Endothelial cell of umbilical vein (primary cell): ENCODE results near the gene PPFIBP2. TPM values are rescaled to one million over a fixed set of nuclear protein-coding genes. Genes with fewer than 3 reads are reported as not detected.

Experiments used
- BruUV-seq: library from RNA; stranded (reverse); fragments of 400-500 nt; replicated peaks from 2 replicates; lab custom pipeline; 2021; lab: Mats Ljungman, UMichigan
- CTCF ChIA-PET: fragments of 300-600, 350-600 bp; sonication (Branson Sonifier 250); formaldehyde crosslinking; loops from one replicate; lab custom pipeline; 2021; ENCODE audit warnings: antibody characterized with exemption, inconsistent platforms; lab: Charles Lee
- POLR2A ChIA-PET: fragments of 300-600, 350-600 bp; sonication (Branson Sonifier 250); formaldehyde crosslinking; loops from one replicate; lab custom pipeline; 2021; ENCODE audit warnings: antibody characterized with exemption, inconsistent platforms; lab: Charles Lee
- DNase-seq: peaks from one replicate; pipeline ENCODE4 v3.0.0-alpha.2; 2011; ENCODE audit warnings: low read depth, low spot score
- FAIRE-seq: peaks from 2 replicates; lab custom pipeline; 2011; peaks lifted over from hg19 to GRCh38; lab: Jason Lieb, UNC
- H2AFZ ChIP-seq: 2 replicates; pipeline ENCODE4 v1.6.0; 2012; ENCODE audit warnings: low read depth, low read length, control low read depth, inconsistent platforms
- H3K27ac ChIP-seq: 2 replicates; pipeline ENCODE4 v1.5.1; 2011; ENCODE audit warnings: low read depth, mild to moderate bottlenecking, control low read depth, low read length, moderate library complexity; ENCODE audit not compliant: insufficient read depth
- H3K27me3 ChIP-seq, 2 experiments: 2 replicates each; pipeline versions ENCODE4 v1.6.0 to v1.6.1; 2011; ENCODE audit warnings: low read length in 2 of 2, mixed read lengths in 1 of 2; ENCODE audit not compliant: control insufficient read depth in 2 of 2, insufficient read depth in 2 of 2
- H3K36me3 ChIP-seq, 2 experiments: 2 replicates in 1 of 2; 3 replicates in 1 of 2; pipeline ENCODE4 v1.5.1; 2011; ENCODE audit warnings: low read length in 2 of 2, mild to moderate bottlenecking in 1 of 2, moderate library complexity in 1 of 2; ENCODE audit not compliant: control insufficient read depth in 2 of 2, insufficient read depth in 2 of 2; ENCODE audit errors: extremely low read depth in 1 of 2
- H3K4me1 ChIP-seq: 3 replicates; pipeline ENCODE4 v1.5.1; 2011; ENCODE audit warnings: mild to moderate bottlenecking, low read length; ENCODE audit not compliant: control insufficient read depth, insufficient read depth; ENCODE audit errors: extremely low read depth
- H3K4me2 ChIP-seq: 2 replicates; pipeline ENCODE4 v1.6.1; 2011; ENCODE audit warnings: low read length, control low read depth, mixed read lengths; ENCODE audit not compliant: insufficient read depth
- H3K4me3 ChIP-seq, 3 experiments: fragments of 200-600 bp in 1 of 3; sonication (generic), shearing (Covaris generic) in 1 of 3; replicated peaks in 1 of 3; 2 replicates each; pipeline ENCODE4 v1.5.1; 2011 to 2016; ENCODE audit warnings: control low read depth in 3 of 3, low read length in 3 of 3, mild to moderate bottlenecking in 2 of 3, inconsistent platforms in 1 of 3, low read depth in 1 of 3, moderate library complexity in 1 of 3; ENCODE audit not compliant: insufficient read depth in 1 of 3
- H3K79me2 ChIP-seq: 2 replicates; pipeline ENCODE4 v1.6.0; 2012; ENCODE audit warnings: low read length, inconsistent platforms; ENCODE audit not compliant: control insufficient read depth, insufficient read depth
- H3K9ac ChIP-seq: replicated peaks from 2 replicates; pipeline ENCODE3; 2011; ENCODE audit warnings: low read length, control low read depth; ENCODE audit not compliant: insufficient read depth; ENCODE audit errors: extremely low read depth
- H3K9me1 ChIP-seq: replicated peaks from 3 replicates; pipeline ENCODE4 v1.6.0; 2011; ENCODE audit warnings: mild to moderate bottlenecking, low read length; ENCODE audit not compliant: control insufficient read depth, insufficient read depth; ENCODE audit errors: extremely low read depth
- H3K9me3 ChIP-seq: replicated peaks from 2 replicates; pipeline ENCODE4 v1.5.1; 2012; ENCODE audit warnings: low read length, inconsistent platforms; ENCODE audit not compliant: control insufficient read depth, insufficient read depth
- H4K20me1 ChIP-seq: replicated peaks from 2 replicates; pipeline ENCODE3; 2011; ENCODE audit warnings: mild to moderate bottlenecking, low read length; ENCODE audit not compliant: control insufficient read depth, insufficient read depth; ENCODE audit errors: extremely low read depth
- EZH2 ChIP-seq: IDR thresholded peaks from 2 replicates; pipeline ENCODE4 v1.6.1; 2012; ENCODE audit warnings: borderline replicate concordance, low read depth, mild to moderate bottlenecking, moderate library complexity, low read length, inconsistent platforms; ENCODE audit not compliant: severe bottlenecking
- FOS ChIP-seq: IDR thresholded peaks from 2 replicates; pipeline ENCODE4 v1.6.1; 2011; ENCODE audit warnings: mild to moderate bottlenecking, low read length, moderate library complexity, borderline replicate concordance; ENCODE audit not compliant: insufficient read depth
- GATA2 ChIP-seq: IDR thresholded peaks from 2 replicates; pipeline ENCODE4 v1.7.0; 2011; ENCODE audit warnings: low read depth, mild to moderate bottlenecking, moderate library complexity, mixed read lengths, low read length; ENCODE audit not compliant: insufficient read length, insufficient read depth
- JUN ChIP-seq: IDR thresholded peaks from 2 replicates; pipeline ENCODE4 v1.6.1; 2011; ENCODE audit warnings: borderline replicate concordance, low read depth; ENCODE audit not compliant: insufficient read length, insufficient read depth
- MAX ChIP-seq: IDR thresholded peaks from 2 replicates; pipeline ENCODE4 v1.6.1; 2011; ENCODE audit not compliant: insufficient read depth, insufficient read length
- MYC ChIP-seq: IDR thresholded peaks from one replicate; pipeline ENCODE4 v1.6.1; 2011; ENCODE audit warnings: mild to moderate bottlenecking, low read depth, low read length
- POLR2A ChIP-seq: IDR thresholded peaks from 2 replicates; pipeline ENCODE4 v1.6.1; 2012; ENCODE audit warnings: low read depth, mild to moderate bottlenecking, control low read depth, low read length
- POLR2AphosphoS5 ChIP-seq: IDR thresholded peaks from 2 replicates; pipeline ENCODE4 v1.6.1; 2012; ENCODE audit warnings: low read depth, mild to moderate bottlenecking, control low read depth, low read length, moderate library complexity; ENCODE audit not compliant: insufficient read depth
- dilution Hi-C: fragments of 300-500 bp; cut with MboI; formaldehyde crosslinking; loops from one replicate; pipeline ENCODE4 v1.15.0; 2019; ENCODE audit warnings: low sequenced_read_pairs; ENCODE audit not compliant: extremely low pct_ligation_motif_present
- intact Hi-C: fragments of 100-400 bp; cut with micrococcal nuclease; formaldehyde crosslinking; loops from one replicate; pipeline ENCODE4 v1.10.0; 2022
- polyA plus RNA-seq, 4 experiments: library from polyadenylated mRNA; depleted of rRNA in 3 of 4; stranded (reverse) in 3 of 4; unstranded in 1 of 4; fragments of >200 nt; gene quantifications; 2 replicates each; pipeline versions ENCODE4 v1.2.1 to v1.2.3, GENCODE V29; 2011 to 2012; ENCODE audit warnings: missing spikeins in 1 of 4
- total RNA-seq: library from RNA; stranded (reverse); gene quantifications from 2 replicates; pipeline ENCODE4 v1.2.3, GENCODE V29; 2021
- TF ChIP-seq, protein P1 (sequence below), 2 donors: IDR thresholded peaks; 1 replicate in 1 of 2; 2 replicates in 1 of 2; pipeline ENCODE4 v1.5.1; 2011; ENCODE audit warnings: low read length in 2 of 2, mild to moderate bottlenecking in 2 of 2, moderate library complexity in 2 of 2, control low read depth in 1 of 2, inconsistent platforms in 1 of 2, low read depth in 1 of 2; ENCODE audit not compliant: insufficient read depth in 1 of 2; ENCODE audit errors: extremely low read depth in 1 of 2

PPFIBP2 gene
- total and polyA plus RNA-seq, 2 donors (not counting 3 experiments of a cell fraction or from before 2014, with no cell fraction given), result 1.3 to 4.0 TPM

DNA sequence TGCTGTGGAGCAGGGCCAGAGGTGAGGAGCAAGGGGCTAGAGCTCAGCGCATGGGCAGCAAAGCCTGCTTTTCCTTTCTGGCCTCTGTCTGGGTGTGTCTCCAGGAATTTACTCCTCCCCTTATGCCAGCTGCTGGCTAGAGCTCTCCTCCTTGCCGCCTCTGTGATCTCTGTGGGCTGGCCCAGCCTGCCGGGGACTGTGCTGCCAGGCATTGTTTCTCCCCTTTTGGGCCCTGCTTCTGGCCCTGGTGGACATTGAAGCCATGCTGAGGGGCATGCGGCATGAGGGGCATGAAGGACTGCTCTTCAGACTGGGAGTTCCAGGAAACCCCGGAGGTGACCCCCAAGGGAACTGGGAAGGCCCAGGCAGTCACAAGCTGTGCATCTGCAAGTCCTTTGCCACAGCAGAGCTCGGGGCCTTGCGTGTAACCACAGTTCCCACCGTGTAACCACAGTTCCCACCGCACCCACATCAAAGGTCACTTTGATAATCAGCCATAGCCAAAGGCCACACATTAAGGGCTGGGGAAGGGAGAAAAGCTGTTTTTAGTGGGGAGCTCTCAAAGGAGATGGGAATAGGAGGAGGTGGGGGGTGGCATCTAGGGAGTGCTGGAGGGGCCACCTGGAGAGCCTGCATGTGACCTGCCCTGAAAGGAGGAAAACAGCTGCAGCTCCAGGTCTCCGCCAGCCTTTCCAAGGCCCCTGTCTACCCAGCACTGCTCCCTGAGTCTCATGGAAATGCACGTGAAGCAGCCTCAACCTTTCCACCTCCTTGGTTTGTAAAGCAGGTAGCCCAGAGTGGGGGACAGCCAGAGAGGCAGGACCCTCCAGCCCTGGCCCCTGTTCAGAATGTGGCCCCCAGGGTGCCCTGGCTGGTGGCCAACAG is 62.3 kb downstream of the PPFIBP2 start:
- ChIA-PET CTCF (interaction anchor here (1.4 to 12.1 kb wide), 4 partner anchors 9 to 92 kb away, joined by 3 to 766 read pairs (median 115); no protein-coding TSS in a partner anchor), POLR2A (no interaction called here)
- Histone ChIP-seq H2AFZ (no peak overlapping the region), H3K9me3 (no peaks in the 10 kb centered on the region), H3K4me2 (no peak overlapping the region), H3K4me3 (no peak overlapping the region), H3K27me3 (peaks cover 28 to 47% of the 10 kb centered on the region in 2 experiments), H3K4me1 (peaks cover 18% of the 10 kb centered on the region), H3K36me3 (no peaks in the 10 kb centered on the region), H3K9me1 (no peaks in the 10 kb centered on the region), H3K9ac (no peak overlapping the region), H3K27ac (no peak overlapping the region), H3K79me2 (no peaks in the 10 kb centered on the region), H4K20me1 (no peaks in the 10 kb centered on the region)
- DNase-seq, result no peak
- BruUV-seq, result no TSS peak
- TF ChIP-seq MYC (no peak), GATA2 (no peak), EZH2 (no peak), POLR2A (no peak), MAX (no peak), POLR2AphosphoS5 (no peak), JUN (no peak), FOS (no peak)
- TF ChIP-seq, protein P1, sequence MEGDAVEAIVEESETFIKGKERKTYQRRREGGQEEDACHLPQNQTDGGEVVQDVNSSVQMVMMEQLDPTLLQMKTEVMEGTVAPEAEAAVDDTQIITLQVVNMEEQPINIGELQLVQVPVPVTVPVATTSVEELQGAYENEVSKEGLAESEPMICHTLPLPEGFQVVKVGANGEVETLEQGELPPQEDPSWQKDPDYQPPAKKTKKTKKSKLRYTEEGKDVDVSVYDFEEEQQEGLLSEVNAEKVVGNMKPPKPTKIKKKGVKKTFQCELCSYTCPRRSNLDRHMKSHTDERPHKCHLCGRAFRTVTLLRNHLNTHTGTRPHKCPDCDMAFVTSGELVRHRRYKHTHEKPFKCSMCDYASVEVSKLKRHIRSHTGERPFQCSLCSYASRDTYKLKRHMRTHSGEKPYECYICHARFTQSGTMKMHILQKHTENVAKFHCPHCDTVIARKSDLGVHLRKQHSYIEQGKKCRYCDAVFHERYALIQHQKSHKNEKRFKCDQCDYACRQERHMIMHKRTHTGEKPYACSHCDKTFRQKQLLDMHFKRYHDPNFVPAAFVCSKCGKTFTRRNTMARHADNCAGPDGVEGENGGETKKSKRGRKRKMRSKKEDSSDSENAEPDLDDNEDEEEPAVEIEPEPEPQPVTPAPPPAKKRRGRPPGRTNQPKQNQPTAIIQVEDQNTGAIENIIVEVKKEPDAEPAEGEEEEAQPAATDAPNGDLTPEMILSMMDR (IDR thresholded peaks at IDR 0.05; ENCODE audit: extremely low read depth in 1 of 2, insufficient read depth in 1 of 2, low read depth in 1 of 2, low read length in 2 of 2), result no peak
- dilution Hi-C loops, result no loop called here
- FAIRE-seq, result no peak
- intact Hi-C loops, result no loop called here
